GM12864 (cell line): ENCODE results near the gene SUCLG2.
A peak's percentile ranks its signal among the peaks of the same experiment; 100 is the strongest.
"Not testable (repeated sequence)": the region's sequence is repeated elsewhere in the genome, so short reads cannot be mapped to it uniquely, and the experiment has no call there.

Source experiments
- DNase-seq: peaks from one replicate; pipeline ENCODE4 v3.0.0-alpha.2; 2011; ENCODE audit warnings: low read depth
- H3K4me3 ChIP-seq: 2 replicates; pipeline ENCODE4 v1.5.1; 2011; ENCODE audit warnings: mild to moderate bottlenecking, low read depth, low read length, control low read depth
- TF ChIP-seq, protein P1 (sequence below): IDR thresholded peaks from 2 replicates; pipeline ENCODE4 v1.5.1; 2011; ENCODE audit warnings: low read depth, mild to moderate bottlenecking, moderate library complexity, low read length, control low read depth, inconsistent platforms; ENCODE audit errors: missing control alignments

SUCLG2 gene

DNA sequence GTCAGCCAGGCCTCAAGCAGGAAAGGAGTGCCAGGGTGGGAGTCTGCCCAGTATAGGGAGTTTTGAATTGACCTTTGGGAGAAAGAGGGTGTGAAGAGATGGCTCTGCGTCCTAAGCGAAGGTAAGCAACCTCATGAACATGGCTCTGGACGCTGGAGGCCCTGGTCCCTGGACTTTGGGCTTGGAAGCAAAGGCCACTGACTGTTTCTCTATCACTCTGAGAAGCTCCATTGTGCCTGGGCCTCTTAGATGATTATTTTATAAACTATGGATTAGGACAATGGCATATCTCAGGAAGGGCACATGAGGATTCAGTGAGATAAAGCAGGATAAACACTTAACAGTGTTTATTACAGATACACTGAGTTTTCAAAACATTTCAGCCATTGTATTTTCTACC, 59.0 kb downstream of the SUCLG2 start:
- TF ChIP-seq, protein P1, sequence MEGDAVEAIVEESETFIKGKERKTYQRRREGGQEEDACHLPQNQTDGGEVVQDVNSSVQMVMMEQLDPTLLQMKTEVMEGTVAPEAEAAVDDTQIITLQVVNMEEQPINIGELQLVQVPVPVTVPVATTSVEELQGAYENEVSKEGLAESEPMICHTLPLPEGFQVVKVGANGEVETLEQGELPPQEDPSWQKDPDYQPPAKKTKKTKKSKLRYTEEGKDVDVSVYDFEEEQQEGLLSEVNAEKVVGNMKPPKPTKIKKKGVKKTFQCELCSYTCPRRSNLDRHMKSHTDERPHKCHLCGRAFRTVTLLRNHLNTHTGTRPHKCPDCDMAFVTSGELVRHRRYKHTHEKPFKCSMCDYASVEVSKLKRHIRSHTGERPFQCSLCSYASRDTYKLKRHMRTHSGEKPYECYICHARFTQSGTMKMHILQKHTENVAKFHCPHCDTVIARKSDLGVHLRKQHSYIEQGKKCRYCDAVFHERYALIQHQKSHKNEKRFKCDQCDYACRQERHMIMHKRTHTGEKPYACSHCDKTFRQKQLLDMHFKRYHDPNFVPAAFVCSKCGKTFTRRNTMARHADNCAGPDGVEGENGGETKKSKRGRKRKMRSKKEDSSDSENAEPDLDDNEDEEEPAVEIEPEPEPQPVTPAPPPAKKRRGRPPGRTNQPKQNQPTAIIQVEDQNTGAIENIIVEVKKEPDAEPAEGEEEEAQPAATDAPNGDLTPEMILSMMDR: no peak
- H3K4me3 ChIP-seq: no peak overlapping the region
- no peak for DNase-seq

DNA sequence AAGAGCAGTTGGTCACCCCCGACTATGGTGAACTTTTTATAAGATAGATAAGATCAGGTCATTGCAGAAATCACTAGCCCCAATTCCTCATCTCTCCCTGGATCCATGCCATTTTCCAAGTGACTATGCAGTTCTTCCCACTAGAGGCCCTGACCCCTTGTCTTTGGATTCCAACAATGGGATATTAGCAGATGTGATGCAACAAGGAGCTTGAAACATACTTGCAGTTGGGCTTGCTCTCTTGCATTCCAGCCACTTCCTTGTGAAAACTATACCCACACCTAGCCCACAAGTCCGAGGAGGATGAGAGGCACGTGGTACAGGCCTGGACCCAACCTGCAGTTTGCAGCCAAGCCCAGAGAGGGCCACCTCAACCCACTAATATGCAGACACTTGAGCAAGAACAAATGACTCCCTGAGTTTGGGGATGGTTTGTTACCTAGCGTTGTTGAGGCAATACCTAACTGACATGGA, 60.6 kb downstream of the SUCLG2 start:
- TF ChIP-seq, protein P1: peak; percentile 25
- no peak overlapping the region for H3K4me3 ChIP-seq
- DNase-seq: no peak

DNA sequence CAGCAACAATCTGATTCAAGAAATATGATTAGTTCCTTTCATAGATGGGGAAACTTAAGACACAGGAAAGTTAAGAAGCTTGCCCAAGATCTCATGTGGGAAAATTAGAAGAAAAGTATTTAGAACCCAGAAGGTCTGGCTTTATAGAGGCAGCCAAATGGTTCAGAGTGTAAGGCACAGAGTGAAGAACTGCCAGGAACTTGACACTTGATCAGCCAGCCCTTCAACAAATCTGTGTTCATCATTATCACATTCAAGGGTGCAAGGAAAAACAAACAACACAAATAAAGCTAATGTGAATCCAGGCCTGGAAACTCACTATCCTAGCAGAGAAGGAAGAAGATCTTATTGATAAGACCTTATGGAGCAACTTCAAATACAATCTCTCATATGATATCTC, 62.4 kb downstream of the SUCLG2 start:
- DNase-seq: no peak
- no peak overlapping the region for H3K4me3 ChIP-seq
- TF ChIP-seq, protein P1: no peak

DNA sequence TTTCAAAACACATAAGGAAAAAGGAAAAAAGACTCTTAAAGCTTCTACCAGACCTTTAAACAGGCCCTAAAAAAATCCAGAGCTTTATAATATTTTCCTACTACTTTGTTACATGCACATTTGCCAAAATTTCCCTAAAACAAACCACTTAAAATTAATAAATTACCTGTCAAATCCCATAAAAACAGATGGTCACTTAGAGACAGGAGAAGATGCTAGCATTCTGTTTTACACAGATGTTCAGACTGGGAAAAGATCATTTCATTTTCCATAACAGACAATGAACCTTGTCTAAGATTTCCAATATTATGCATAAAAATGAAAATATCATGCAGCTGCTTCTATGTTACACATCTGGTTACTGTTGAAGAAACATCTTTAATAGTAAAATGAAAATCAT, 66.6 kb downstream of the SUCLG2 start:
- DNase-seq: no peak
- no peak overlapping the region for H3K4me3 ChIP-seq
- TF ChIP-seq, protein P1: no peak

DNA sequence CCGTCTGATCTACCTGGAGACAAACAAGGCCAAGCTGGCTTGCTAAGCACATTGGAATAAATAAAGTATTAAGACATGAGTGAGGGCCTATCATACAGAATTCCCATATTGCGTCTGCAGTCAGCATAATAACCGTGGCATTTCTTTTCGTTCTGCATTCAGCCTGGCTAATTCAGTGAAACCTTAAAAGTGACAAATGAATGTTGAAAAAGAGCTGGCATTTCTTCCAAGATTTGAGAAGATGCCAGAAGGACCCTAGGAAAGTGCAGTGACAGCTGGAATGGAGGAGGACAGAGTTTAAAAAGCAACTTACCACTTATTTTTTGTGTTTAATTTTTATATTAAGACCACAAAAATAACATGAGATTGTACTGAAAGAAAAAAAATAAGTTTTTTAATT, 67.1 kb downstream of the SUCLG2 start:
- H3K4me3 ChIP-seq: no peak overlapping the region
- no peak for DNase-seq
- TF ChIP-seq, protein P1: no peak

DNA sequence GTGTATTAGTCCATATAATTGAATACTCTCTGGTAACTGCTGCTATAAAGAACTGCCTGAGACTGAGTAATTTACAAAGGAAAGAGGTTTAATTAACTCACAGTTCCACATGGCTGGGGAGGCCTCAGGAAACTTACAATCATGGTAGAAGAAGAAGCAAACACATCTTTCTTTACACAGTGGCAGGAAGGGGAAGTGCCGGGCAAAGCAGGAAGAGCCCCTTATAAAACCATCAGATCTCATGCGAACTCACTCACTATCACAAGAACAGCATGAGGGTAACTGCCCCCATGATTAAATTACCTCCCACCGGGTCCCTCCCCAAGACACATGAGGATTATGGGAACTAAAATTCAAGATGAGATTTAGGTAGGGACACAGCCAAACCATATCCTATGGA, 69.8 kb downstream of the SUCLG2 start:
- not testable (repeated sequence) for DNase-seq, H3K4me3 ChIP-seq

DNA sequence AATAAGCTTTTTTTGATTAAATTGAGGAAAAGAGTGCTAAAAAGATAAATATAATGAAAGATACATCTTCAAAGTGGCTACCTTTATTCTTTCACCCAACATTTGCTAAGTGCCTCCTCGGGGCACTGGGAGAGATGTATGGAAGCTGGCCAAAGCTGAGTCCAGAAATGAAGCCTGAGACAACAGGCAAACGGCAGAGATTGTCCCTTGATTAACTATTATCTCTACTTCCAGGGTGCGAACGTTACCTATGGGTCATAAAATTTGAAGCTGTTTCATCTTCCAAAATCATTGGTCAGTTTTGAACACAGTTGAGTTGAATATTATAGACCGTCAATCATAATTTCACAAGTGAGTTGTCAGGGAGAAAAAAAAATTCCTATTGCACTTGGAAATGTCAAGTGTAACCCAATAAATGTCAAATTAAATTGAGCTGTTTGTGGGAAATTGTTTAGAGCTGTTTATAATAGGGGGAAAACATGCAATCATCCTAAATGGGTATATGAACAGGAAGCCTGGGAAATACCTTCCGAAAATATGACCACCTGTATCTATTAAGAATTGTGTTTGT, 73.9 kb downstream of the SUCLG2 start:
- TF ChIP-seq, protein P1: no peak
- no peak overlapping the region for H3K4me3 ChIP-seq
- no peak for DNase-seq
